ENCODE measurements around the gene ZBTB7C. TPM values are rescaled to one million over a fixed set of nuclear protein-coding genes. Genes with fewer than 3 reads are reported as not detected.

Gene ZBTB7C
- total and polyA plus RNA-seq, 4 donors: 3.2 to 10.9 (median 3.7) TPM

GRCh38 chr18:48106976-48107781 is 302.0 kb downstream of the ZBTB7C start:
- ATAC-seq (ENCODE audit: insufficient read depth, low FRiP score): no peak
- WGBS, 2 donors: 49 to 52% methylated on average over 11 of the region's 11 CpGs
- no peak for DNase-seq

GRCh38 chr18:48106498-48106897 is 302.7 kb downstream of the ZBTB7C start:
- no peak overlapping the region for H3K27ac ChIP-seq (ENCODE audit: low read depth in 1 of 2, low read length in 1 of 2)
- DNase-seq (no peak), ATAC-seq (ENCODE audit: insufficient read depth, low FRiP score) (no peak)
- H3K9me3 ChIP-seq (ENCODE audit: control insufficient read depth in 4 of 4, insufficient read depth in 3 of 4, low read length in 3 of 4): no peaks in the 10 kb centered on the region
- peaks cover 0 to 1% (median 0%) of the 10 kb centered on the region in 3 donors for H3K27me3 ChIP-seq (ENCODE audit: control insufficient read depth in 3 of 3, insufficient read depth in 3 of 3, low read length in 2 of 3)
- H3K36me3 ChIP-seq (ENCODE audit: control insufficient read depth in 4 of 4, insufficient read depth in 4 of 4, low read length in 4 of 4): no peaks in the 10 kb centered on the region
- 35 to 67% methylated on average over 1 of the region's 1 CpG for WGBS, 2 donors
- no peak overlapping the region for H3K4me3 ChIP-seq
- TF ChIP-seq, protein P1, sequence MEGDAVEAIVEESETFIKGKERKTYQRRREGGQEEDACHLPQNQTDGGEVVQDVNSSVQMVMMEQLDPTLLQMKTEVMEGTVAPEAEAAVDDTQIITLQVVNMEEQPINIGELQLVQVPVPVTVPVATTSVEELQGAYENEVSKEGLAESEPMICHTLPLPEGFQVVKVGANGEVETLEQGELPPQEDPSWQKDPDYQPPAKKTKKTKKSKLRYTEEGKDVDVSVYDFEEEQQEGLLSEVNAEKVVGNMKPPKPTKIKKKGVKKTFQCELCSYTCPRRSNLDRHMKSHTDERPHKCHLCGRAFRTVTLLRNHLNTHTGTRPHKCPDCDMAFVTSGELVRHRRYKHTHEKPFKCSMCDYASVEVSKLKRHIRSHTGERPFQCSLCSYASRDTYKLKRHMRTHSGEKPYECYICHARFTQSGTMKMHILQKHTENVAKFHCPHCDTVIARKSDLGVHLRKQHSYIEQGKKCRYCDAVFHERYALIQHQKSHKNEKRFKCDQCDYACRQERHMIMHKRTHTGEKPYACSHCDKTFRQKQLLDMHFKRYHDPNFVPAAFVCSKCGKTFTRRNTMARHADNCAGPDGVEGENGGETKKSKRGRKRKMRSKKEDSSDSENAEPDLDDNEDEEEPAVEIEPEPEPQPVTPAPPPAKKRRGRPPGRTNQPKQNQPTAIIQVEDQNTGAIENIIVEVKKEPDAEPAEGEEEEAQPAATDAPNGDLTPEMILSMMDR (IDR thresholded peaks at IDR 0.05; ENCODE audit: control extremely low read depth, extremely low read depth): no peak
- peaks cover 0 to 14% (median 3%) of the 10 kb centered on the region in 5 donors for H3K4me1 ChIP-seq (ENCODE audit: control insufficient read depth in 5 of 5, insufficient read depth in 5 of 5, low read length in 5 of 5)
- H3K9ac ChIP-seq (ENCODE audit: insufficient read depth in 1 of 2, low read length in 2 of 2): no peak overlapping the region

More at GRCh38 chr18:48106976-48107781, 302.0 kb downstream of the ZBTB7C start:
- Histone ChIP-seq H3K4me1 (ENCODE audit: control insufficient read depth in 5 of 5, insufficient read depth in 5 of 5, low read length in 5 of 5) (peaks cover 0 to 14% (median 6%) of the 10 kb centered on the region in 5 donors), H3K27ac (ENCODE audit: low read depth in 1 of 2, low read length in 1 of 2) (no peak overlapping the region), H3K27me3 (ENCODE audit: control insufficient read depth in 3 of 3, insufficient read depth in 3 of 3, low read length in 2 of 3) (no peaks in the 10 kb centered on the region), H3K9ac (ENCODE audit: insufficient read depth in 1 of 2, low read length in 2 of 2) (no peak overlapping the region), H3K9me3 (ENCODE audit: control insufficient read depth in 4 of 4, insufficient read depth in 3 of 4, low read length in 3 of 4) (no peaks in the 10 kb centered on the region), H3K36me3 (ENCODE audit: control insufficient read depth in 4 of 4, insufficient read depth in 4 of 4, low read length in 4 of 4) (no peaks in the 10 kb centered on the region), H3K4me3 (no peak overlapping the region)
- TF ChIP-seq, protein P1 (IDR thresholded peaks at IDR 0.05; ENCODE audit: control extremely low read depth, extremely low read depth): no peak

- H3K27me3 ChIP-seq (ENCODE audit: control insufficient read depth in 3 of 3, insufficient read depth in 3 of 3, low read length in 2 of 3): peaks cover 0 to 3% (median 0%) of the 10 kb centered on the region in 3 donors
- no peak overlapping the region for H3K27ac ChIP-seq (ENCODE audit: low read depth in 1 of 2, low read length in 1 of 2)
- no peaks in the 10 kb centered on the region for H3K36me3 ChIP-seq (ENCODE audit: control insufficient read depth in 4 of 4, insufficient read depth in 4 of 4, low read length in 4 of 4)
- ATAC-seq (ENCODE audit: insufficient read depth, low FRiP score) (no peak), DNase-seq (no peak)
- TF ChIP-seq, protein P1 (IDR thresholded peaks at IDR 0.05; ENCODE audit: control extremely low read depth, extremely low read depth): no peak
- H3K9me3 ChIP-seq (ENCODE audit: control insufficient read depth in 4 of 4, insufficient read depth in 3 of 4, low read length in 3 of 4): no peaks in the 10 kb centered on the region
- H3K9ac ChIP-seq (ENCODE audit: insufficient read depth in 1 of 2, low read length in 2 of 2): no peak overlapping the region
- 83 to 88% methylated on average over 1 of the region's 1 CpG for WGBS, 2 donors
- H3K4me3 ChIP-seq: no peak overlapping the region
- H3K4me1 ChIP-seq (ENCODE audit: control insufficient read depth in 5 of 5, insufficient read depth in 5 of 5, low read length in 5 of 5): peaks cover 0 to 14% (median 0%) of the 10 kb centered on the region in 5 donors
Observed at GRCh38 chr18:48105317-48105716, 303.9 kb downstream of the ZBTB7C start.

Measured in lung (tissue), 12 donors.